ENCODE data around the gene HDHD3. TPM values are rescaled to one million over a fixed set of nuclear protein-coding genes. Genes with fewer than 3 reads are reported as not detected.
A peak's percentile ranks its signal among the peaks of the same experiment; 100 is the strongest.

HDHD3 gene
- total RNA-seq, 4 donors from 2014 or later: 56.1 to 258 (median 237) TPM

GRCh38 chr9:113401027-113401792, 24.4 kb upstream of the HDHD3 start, which contains the start of gene ALAD:
TSS of gene ALAD (minus strand) at chr9:113401284. CDS start at chr9:113393559, 7,725 bp downstream.
- Histone ChIP-seq H3K4me3 (peak within 1 kb of the TSS; percentile 72 to 82 (median 79)), H3K27me3 (no peaks in the 10 kb centered on the region), H3K4me1 (peaks cover 0 to 30% (median 9%) of the 10 kb centered on the region in 4 donors), H3K36me3 (no peaks in the 10 kb centered on the region), H3K9me3 (no peaks in the 10 kb centered on the region), H3K27ac (peak within 1 kb of the TSS; percentile 61 to 85 (median 68))
- DNase-seq: peak; percentile 99 to 100 (median 100)
- TF ChIP-seq CTCF (IDR thresholded peaks at IDR 0.05) (peak; percentile 90 to 98 (median 96)), POLR2A (IDR thresholded peaks at IDR 0.05) (peak; percentile 76 to 79)

GRCh38 chr9:113399646-113400200, 22.9 kb upstream of the HDHD3 start:
- no peak overlapping the region for H3K27ac ChIP-seq
- peak overlapping the region in 1 of 4 donors; percentile 80 for H3K4me3 ChIP-seq
- H3K36me3 ChIP-seq: no peaks in the 10 kb centered on the region
- TF ChIP-seq POLR2A (IDR thresholded peaks at IDR 0.05) (no peak), CTCF (IDR thresholded peaks at IDR 0.05) (no peak)
- DNase-seq: no peak
- peaks cover 0 to 35% (median 9%) of the 10 kb centered on the region in 4 donors for H3K4me1 ChIP-seq
- H3K9me3 ChIP-seq: no peaks in the 10 kb centered on the region
- no peaks in the 10 kb centered on the region for H3K27me3 ChIP-seq

- H3K4me1 ChIP-seq: peaks cover 0 to 35% (median 9%) of the 10 kb centered on the region in 4 donors
- no peak overlapping the region for H3K27ac ChIP-seq
These were observed 22.0 kb upstream of the HDHD3 start for GRCh38 chr9:113398796-113399195.

GRCh38 chr9:113397203-113397631, 20.4 kb upstream of the HDHD3 start:
- peaks cover 0 to 17% (median 0%) of the 10 kb centered on the region in 3 donors for H3K36me3 ChIP-seq
- TF ChIP-seq POLR2A (IDR thresholded peaks at IDR 0.05): no peak
- TF ChIP-seq CTCF (IDR thresholded peaks at IDR 0.05): no peak
- peaks cover 0 to 35% (median 9%) of the 10 kb centered on the region in 4 donors for H3K4me1 ChIP-seq
- H3K27me3 ChIP-seq: no peaks in the 10 kb centered on the region
- DNase-seq: no peak
- no peak overlapping the region for H3K4me3 ChIP-seq
- H3K27ac ChIP-seq: no peak overlapping the region
- no peaks in the 10 kb centered on the region for H3K9me3 ChIP-seq

More at GRCh38 chr9:113398796-113399195, 22.0 kb upstream of the HDHD3 start:
- no peaks in the 10 kb centered on the region for H3K27me3 ChIP-seq
- peaks cover 0 to 5% (median 0%) of the 10 kb centered on the region in 3 donors for H3K36me3 ChIP-seq
- no peak for DNase-seq
- TF ChIP-seq CTCF (IDR thresholded peaks at IDR 0.05): no peak
- no peak for TF ChIP-seq POLR2A (IDR thresholded peaks at IDR 0.05)
- no peak overlapping the region for H3K4me3 ChIP-seq
- no peaks in the 10 kb centered on the region for H3K9me3 ChIP-seq

- H3K9me3 ChIP-seq: no peaks in the 10 kb centered on the region
- peaks cover 0 to 36% (median 0%) of the 10 kb centered on the region in 3 donors for H3K36me3 ChIP-seq
- no peaks in the 10 kb centered on the region for H3K27me3 ChIP-seq
- TF ChIP-seq CTCF (IDR thresholded peaks at IDR 0.05): no peak
- peak in 1 of 2 donors; percentile 17 for TF ChIP-seq POLR2A (IDR thresholded peaks at IDR 0.05)
- peak overlapping the region in 2 of 4 donors; percentile 47 to 63 for H3K27ac ChIP-seq
- H3K4me1 ChIP-seq: peaks cover 0 to 26% (median 6%) of the 10 kb centered on the region in 4 donors
- H3K4me3 ChIP-seq: no peak overlapping the region
- DNase-seq: peak in 1 of 3 donors; percentile 68
These were observed 18.4 kb upstream of the HDHD3 start for GRCh38 chr9:113395000-113395861.
